ENCODE results near the gene IL20.

Gene IL20

DNA sequence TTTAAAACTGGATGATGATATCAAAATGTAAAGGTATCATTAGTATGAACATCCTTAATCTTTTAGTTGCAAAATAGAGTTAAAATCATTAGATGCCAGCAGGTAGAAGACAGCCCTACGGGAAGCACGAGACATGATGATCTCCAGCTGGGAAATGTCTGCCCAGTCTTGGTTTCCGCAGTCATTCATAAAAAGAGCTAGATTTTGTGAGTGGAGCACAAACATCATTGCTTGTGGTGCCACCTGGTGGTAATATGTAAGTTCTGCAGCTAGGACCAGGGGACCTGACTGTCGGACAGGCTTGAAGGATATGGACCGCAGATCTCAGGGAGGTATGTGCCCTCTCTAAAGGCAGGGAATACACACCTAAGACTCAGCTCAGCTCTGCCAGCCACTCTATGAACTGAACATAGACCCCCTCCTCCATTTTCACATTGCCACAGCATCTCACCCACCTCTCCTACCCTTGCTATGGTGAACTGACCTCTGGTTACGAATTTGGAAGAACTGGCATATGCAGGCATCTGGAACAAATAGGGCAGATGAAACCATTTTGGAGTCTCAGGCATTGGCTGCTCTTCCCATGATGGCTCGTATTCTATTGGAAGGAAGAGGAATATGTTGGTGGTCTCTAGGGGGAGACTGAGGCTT, 47.1 kb downstream of the IL20 start (continued):
- TF ChIP-seq, protein P1, sequence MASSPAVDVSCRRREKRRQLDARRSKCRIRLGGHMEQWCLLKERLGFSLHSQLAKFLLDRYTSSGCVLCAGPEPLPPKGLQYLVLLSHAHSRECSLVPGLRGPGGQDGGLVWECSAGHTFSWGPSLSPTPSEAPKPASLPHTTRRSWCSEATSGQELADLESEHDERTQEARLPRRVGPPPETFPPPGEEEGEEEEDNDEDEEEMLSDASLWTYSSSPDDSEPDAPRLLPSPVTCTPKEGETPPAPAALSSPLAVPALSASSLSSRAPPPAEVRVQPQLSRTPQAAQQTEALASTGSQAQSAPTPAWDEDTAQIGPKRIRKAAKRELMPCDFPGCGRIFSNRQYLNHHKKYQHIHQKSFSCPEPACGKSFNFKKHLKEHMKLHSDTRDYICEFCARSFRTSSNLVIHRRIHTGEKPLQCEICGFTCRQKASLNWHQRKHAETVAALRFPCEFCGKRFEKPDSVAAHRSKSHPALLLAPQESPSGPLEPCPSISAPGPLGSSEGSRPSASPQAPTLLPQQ (tag by site-specific recombination; IDR thresholded peaks at IDR 0.05): 0 out of 2 replicates have a peak, but pooled peaks have one; percentile 46
- TF ChIP-seq ZEB2 (tag by site-specific recombination; IDR thresholded peaks at IDR 0.05): peak; percentile 28; the same call in 1 of the 2 replicates
- peak; percentile 65 for TF ChIP-seq ZBTB17 (tag by site-specific recombination; IDR thresholded peaks at IDR 0.05)
- TF ChIP-seq ZBTB48 (tag by site-specific recombination; IDR thresholded peaks at IDR 0.05): no peak
- no peak for TF ChIP-seq ZNF274 (IDR thresholded peaks at IDR 0.05; ENCODE audit: low read length)
- no peak for TF ChIP-seq ZNF274 (tag by site-specific recombination; IDR thresholded peaks at IDR 0.05; ENCODE audit: borderline replicate concordance)
- peak; percentile 60 for TF ChIP-seq ZNF600 (tag by site-specific recombination; IDR thresholded peaks at IDR 0.05)
- TF ChIP-seq, protein P2, sequence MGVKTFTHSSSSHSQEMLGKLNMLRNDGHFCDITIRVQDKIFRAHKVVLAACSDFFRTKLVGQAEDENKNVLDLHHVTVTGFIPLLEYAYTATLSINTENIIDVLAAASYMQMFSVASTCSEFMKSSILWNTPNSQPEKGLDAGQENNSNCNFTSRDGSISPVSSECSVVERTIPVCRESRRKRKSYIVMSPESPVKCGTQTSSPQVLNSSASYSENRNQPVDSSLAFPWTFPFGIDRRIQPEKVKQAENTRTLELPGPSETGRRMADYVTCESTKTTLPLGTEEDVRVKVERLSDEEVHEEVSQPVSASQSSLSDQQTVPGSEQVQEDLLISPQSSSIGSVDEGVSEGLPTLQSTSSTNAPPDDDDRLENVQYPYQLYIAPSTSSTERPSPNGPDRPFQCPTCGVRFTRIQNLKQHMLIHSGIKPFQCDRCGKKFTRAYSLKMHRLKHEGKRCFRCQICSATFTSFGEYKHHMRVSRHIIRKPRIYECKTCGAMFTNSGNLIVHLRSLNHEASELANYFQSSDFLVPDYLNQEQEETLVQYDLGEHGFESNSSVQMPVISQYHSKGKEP (tag by site-specific recombination; IDR thresholded peaks at IDR 0.05): no peak
- TF ChIP-seq, protein P3, sequence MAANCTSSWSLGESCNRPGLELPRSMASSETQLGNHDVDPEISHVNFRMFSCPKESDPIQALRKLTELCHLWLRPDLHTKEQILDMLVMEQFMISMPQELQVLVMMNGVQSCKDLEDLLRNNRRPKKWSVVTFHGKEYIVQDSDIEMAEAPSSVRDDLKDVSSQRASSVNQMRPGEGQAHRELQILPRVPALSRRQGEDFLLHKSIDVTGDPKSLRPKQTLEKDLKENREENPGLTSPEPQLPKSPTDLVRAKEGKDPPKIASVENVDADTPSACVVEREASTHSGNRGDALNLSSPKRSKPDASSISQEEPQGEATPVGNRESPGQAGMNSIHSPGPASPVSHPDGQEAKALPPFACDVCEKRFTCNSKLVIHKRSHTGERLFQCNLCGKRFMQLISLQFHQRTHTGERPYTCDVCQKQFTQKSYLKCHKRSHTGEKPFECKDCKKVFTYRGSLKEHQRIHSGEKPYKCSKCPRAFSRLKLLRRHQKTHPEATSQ (tag by site-specific recombination; IDR thresholded peaks at IDR 0.05): no peak
- peak; percentile 83 for TF ChIP-seq ZNF654 (tag by site-specific recombination; IDR thresholded peaks at IDR 0.05; ENCODE audit: low read depth)
- TF ChIP-seq SCRT2 (tag by site-specific recombination; IDR thresholded peaks at IDR 0.05): no peak
- TF ChIP-seq ZNF341 (tag by site-specific recombination; IDR thresholded peaks at IDR 0.05; ENCODE audit: low read depth): no peak
- TF ChIP-seq ZNF555 (tag by site-specific recombination; conservative IDR thresholded peaks at IDR 0.05): no peak
- TF ChIP-seq MYNN (tag by site-specific recombination; IDR thresholded peaks at IDR 0.05; ENCODE audit: borderline replicate concordance): no peak
- TF ChIP-seq ZNF544 (tag by site-specific recombination; IDR thresholded peaks at IDR 0.05): no peak
- no peak for TF ChIP-seq ZBTB7A (tag by site-specific recombination; IDR thresholded peaks at IDR 0.05; ENCODE audit: low read depth)
- TF ChIP-seq, protein P4, sequence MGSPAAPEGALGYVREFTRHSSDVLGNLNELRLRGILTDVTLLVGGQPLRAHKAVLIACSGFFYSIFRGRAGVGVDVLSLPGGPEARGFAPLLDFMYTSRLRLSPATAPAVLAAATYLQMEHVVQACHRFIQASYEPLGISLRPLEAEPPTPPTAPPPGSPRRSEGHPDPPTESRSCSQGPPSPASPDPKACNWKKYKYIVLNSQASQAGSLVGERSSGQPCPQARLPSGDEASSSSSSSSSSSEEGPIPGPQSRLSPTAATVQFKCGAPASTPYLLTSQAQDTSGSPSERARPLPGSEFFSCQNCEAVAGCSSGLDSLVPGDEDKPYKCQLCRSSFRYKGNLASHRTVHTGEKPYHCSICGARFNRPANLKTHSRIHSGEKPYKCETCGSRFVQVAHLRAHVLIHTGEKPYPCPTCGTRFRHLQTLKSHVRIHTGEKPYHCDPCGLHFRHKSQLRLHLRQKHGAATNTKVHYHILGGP (tag by site-specific recombination; IDR thresholded peaks at IDR 0.05): no peak
- TF ChIP-seq ZNF623 (tag by site-specific recombination; IDR thresholded peaks at IDR 0.05): no peak
- no peak for TF ChIP-seq BCL11A (tag by site-specific recombination; IDR thresholded peaks at IDR 0.05; ENCODE audit: low read depth)
- TF ChIP-seq ZNF433 (tag by site-specific recombination; IDR thresholded peaks at IDR 0.05; ENCODE audit: low read depth): no peak
- TF ChIP-seq ZNF335 (tag by site-specific recombination; conservative IDR thresholded peaks at IDR 0.05): no peak
- TF ChIP-seq ZNF670 (tag by site-specific recombination; IDR thresholded peaks at IDR 0.05; ENCODE audit: low read depth): no peak
- no peak for TF ChIP-seq ZBTB21 (tag by site-specific recombination; IDR thresholded peaks at IDR 0.05)
- TF ChIP-seq ZNF561 (tag by site-specific recombination; IDR thresholded peaks at IDR 0.05; ENCODE audit: borderline replicate concordance): peak; percentile 31; the same call in 1 of the 2 replicates
- peak; percentile 84 for TF ChIP-seq ZNF660 (tag by site-specific recombination; IDR thresholded peaks at IDR 0.05)
- TF ChIP-seq, protein P5, sequence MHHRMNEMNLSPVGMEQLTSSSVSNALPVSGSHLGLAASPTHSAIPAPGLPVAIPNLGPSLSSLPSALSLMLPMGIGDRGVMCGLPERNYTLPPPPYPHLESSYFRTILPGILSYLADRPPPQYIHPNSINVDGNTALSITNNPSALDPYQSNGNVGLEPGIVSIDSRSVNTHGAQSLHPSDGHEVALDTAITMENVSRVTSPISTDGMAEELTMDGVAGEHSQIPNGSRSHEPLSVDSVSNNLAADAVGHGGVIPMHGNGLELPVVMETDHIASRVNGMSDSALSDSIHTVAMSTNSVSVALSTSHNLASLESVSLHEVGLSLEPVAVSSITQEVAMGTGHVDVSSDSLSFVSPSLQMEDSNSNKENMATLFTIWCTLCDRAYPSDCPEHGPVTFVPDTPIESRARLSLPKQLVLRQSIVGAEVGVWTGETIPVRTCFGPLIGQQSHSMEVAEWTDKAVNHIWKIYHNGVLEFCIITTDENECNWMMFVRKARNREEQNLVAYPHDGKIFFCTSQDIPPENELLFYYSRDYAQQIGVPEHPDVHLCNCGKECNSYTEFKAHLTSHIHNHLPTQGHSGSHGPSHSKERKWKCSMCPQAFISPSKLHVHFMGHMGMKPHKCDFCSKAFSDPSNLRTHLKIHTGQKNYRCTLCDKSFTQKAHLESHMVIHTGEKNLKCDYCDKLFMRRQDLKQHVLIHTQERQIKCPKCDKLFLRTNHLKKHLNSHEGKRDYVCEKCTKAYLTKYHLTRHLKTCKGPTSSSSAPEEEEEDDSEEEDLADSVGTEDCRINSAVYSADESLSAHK (tag by site-specific recombination; IDR thresholded peaks at IDR 0.05): no peak
- no peak for TF ChIP-seq ZNF214 (tag by site-specific recombination; IDR thresholded peaks at IDR 0.05; ENCODE audit: borderline replicate concordance)
- no peak for TF ChIP-seq ZBTB1 (tag by site-specific recombination; IDR thresholded peaks at IDR 0.05)
- TF ChIP-seq HOXC10 (CRISPR knock-in tag; IDR thresholded peaks at IDR 0.05): no peak

All from HEK293 (cell line).